HL-60/S4 treated with retinoic acid at 250 ng/mL for 4 days and 3 days (cell line): ENCODE results near the gene WASF2.
"Not testable (repeated sequence)": the region's sequence is repeated elsewhere in the genome, so short reads cannot be mapped to it uniquely, and the experiment has no call there.

Source experiments
- in situ Hi-C: fragments of 300-500 bp; cut with MboI; formaldehyde crosslinking; loops from 2 replicates; pipeline ENCODE4 v1.7.0; 2022; ENCODE audit warnings: low sequenced_read_pairs

WASF2 gene

DNA sequence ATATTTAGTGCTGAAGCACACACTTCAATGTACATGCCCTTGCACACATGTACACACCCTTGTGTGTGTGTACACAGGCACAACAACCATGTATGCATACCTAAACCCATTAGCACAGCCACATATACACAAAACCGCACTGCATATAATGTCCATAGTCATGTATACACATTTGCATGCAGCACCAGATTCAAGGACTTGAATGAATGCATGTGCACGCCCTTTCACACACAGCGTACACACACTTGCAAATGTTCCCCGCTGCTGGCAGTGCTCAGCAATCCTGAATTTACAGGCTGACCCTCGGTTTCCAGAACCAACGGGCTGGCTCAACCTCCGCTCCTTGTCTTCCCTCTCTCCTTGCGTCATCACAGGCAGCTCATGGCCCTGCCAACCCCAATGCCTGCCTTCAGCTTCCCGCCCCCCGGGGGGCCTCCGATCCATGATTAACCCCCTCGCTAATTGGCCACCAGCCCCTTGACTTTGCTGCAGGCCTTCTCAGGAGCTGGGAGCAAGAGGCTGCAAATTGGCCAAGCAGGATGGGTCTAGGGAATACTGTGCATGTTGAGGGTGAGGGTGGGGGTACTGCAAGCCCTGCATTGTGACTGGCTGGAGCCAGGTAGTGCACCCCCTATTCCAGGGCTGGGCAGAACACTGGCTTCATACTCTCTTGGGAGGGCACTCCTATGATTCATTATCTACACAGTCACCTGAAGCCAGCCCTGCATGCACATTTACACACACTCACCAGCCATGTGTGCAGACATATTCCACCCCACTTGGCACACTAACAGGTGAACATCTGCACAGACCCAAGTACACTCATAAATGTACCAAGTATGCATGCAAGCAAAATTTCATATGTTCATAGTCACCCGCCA is 89.6 kb downstream of the WASF2 start:
- in situ Hi-C loops, result no loop called here

DNA sequence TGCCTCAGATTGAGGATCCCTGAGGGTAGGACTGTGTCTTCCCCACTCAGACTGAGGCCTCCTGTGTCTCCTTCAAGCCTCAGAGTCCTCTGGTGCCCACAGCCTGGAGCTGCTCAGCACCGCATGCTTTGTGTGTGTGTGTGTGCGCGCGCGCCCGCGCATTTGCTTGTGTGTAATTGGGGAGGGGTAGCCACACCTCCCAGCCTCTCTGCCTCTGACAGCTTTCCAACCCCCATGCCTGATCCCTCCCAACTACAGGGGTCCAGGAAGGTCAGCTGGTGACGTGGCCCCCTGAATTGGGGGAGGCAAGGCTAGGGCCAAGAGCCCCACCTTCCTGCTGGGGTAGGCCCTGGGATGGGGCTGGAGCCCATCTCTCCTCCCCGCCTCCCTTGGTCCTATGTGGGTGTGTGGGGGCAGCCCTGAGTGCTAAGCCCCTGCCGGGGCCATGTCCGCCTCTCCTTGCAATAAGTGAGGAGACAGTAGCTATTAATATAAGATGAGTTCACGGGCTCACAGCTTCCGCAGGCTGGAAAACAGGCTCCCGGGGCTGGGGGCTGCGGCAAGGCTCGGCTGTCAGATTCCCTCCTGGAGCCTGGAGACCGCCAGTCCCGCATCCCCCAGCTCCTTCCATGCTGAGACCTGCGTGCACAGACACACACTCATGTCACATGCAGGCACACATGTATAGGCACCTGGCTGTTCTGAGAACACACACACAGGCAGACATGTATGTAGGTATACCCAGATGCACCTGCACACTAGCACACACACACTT is 90.5 kb downstream of the WASF2 start:
- in situ Hi-C loops, result loop anchor here (10.0 kb wide), 3 partner anchors 95 to 265 kb away; partner anchors contain the start of gene AHDC1

DNA sequence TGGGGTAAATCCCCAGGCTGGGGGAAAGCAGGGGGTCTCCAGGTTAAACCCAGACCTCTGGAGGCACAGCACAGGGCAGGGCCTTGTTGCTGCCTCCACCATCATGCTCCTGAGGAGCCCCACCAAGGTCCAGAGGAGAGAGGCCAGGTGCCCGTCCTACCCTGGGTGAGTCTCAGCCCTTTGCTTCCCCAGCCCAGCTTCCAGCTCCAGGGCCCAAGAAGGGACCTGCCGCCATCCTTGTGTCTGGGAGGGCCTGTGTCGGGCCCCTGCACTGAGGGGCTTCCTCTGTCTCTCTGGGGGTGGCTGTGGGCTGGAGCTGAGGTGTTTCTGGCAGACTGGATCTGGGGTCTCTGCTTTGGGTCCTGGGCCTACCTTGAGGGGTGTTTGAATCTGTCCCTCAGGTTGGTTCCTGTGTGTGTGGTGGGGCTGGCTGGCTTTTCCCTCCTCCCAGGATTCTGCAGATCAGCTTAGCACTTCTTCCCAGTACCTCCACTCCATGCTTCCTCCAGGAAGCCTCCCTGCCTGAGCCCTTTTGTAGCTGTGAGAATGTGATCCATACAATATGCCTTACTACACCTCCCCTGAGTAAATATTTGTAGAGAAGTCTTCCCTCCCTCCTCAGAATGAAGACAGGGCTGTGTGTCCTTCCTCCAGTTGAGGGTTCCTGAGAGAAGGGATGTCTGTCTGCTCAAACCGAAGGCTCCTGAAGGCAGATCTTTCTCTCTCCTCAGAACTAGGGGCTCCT is 91.4 kb downstream of the WASF2 start:
- in situ Hi-C loops, result loop anchor here (10.0 kb wide), 3 partner anchors 94 to 266 kb away; partner anchors contain the start of gene AHDC1

DNA sequence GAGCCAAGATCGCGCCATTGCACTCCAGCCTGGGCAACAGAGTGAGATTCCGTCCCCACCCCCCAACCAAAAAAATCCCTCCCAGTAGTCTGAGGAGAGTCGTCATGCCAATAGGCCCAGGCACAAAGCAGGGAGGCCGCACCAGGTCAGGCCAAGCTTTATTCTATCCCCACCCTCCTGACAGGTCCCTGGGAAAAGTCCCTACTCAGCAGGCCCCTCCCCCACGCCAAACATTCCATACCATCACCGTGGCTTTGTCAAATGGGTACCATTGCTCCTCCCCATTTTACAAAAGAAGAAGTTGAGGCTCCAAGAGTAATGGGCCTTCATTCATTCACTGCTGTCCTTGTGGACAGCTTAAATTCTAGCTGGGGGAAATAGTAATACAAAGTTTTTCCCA is 92.2 kb downstream of the WASF2 start:
- in situ Hi-C loops, result loop anchor here (10.0 kb wide), 3 partner anchors 93 to 267 kb away; partner anchors contain the start of gene AHDC1

DNA sequence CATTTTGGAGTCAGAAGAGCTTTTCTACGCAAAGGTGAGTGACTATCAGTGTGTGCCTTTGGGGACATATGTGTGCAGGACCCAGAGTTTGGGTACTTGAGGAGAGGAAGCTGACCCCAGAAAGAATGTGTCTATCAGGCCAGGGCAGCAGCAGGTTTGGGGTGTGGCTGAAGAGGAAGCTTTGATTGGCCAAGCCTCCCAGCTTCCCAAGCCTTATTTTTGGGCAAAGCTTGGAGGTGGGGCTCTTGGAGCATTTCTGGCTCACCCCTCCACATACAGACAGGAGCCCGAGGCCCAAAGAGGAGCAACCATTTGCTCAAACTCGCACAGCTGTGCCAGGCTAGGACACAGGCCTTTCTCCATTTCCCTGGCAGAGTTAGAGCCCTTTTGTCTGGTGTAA is 92.9 kb downstream of the WASF2 start:
- in situ Hi-C loops, result loop anchor here (10.0 kb wide), 3 partner anchors 92 to 268 kb away; partner anchors contain the start of gene AHDC1

DNA sequence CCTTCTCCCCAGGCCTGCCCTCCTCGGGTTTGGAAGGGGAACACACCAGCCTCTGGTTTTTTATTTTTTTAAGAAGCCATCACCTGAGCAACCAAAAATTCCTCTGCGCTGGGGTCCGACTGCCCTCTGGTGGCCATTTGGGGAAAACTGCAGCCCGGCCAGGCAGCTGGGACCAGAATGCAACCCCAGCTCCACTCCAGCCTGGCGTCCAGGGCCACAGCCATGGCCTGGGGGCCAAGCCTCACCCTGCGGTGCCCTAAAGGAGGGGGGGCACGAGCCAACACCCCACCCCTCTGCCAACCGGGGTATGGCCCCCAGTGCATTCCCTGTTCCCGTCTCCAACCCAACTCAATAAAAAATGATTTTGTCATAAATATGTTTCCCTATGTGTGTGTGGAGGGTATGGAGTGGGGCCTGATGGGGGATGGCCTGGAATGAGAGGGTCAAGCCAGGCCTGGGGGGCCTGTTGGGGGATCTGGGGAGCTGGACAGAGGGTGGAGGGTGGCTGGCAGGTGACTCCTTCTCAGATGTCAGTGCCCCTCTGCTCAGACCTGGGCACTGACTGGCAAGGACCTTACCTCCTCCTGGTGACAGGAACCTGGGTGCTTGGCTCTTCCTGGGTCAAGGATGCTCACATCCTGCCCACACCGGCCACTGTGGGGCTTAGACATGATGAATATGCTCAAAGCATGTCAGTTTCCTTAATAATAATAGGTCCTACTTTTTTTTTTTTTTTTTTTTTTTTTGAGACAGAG is 94.3 kb downstream of the WASF2 start:
- in situ Hi-C loops, result loop anchor here (10.0 kb wide), 3 partner anchors 91 to 269 kb away; partner anchors contain the start of gene AHDC1

DNA sequence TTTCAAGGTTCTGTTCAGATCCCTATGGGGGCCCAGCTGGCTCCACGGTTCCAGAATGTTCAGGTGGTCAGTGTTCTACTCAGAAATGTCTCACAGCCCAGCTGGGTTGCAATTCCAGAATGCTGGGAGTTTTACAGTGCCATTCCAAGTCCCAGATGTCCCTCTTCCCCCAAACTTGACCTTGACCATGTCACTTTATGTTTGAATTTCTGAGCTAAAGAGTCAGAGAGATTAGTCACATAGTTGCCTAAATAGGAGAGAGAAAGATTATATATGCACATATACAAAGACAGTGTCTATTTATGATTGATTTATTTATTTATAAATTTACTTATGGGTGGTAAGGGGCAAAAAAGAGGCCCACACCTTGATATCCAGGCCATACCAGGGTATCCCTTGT is 95.0 kb downstream of the WASF2 start:
- in situ Hi-C loops, result loop anchor here (10.0 kb wide), 3 partner anchors 90 to 270 kb away; partner anchors contain the start of gene AHDC1

DNA sequence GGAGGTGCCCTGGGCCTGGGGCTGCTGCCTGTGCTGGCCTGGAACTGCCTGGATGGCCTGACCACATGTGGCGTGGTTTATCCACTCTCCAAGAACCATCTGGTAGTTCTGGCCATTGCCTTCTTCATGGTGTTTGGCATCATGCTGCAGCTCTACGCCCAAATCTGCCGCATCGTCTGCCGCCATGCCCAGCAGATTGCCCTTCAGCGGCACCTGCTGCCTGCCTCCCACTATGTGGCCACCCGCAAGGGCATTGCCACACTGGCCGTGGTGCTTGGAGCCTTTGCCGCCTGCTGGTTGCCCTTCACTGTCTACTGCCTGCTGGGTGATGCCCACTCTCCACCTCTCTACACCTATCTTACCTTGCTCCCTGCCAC is 95.7 kb downstream of the WASF2 start:
- in situ Hi-C loops, result loop anchor here (10.0 kb wide), 3 partner anchors 89 to 271 kb away; partner anchors contain the start of gene AHDC1

DNA sequence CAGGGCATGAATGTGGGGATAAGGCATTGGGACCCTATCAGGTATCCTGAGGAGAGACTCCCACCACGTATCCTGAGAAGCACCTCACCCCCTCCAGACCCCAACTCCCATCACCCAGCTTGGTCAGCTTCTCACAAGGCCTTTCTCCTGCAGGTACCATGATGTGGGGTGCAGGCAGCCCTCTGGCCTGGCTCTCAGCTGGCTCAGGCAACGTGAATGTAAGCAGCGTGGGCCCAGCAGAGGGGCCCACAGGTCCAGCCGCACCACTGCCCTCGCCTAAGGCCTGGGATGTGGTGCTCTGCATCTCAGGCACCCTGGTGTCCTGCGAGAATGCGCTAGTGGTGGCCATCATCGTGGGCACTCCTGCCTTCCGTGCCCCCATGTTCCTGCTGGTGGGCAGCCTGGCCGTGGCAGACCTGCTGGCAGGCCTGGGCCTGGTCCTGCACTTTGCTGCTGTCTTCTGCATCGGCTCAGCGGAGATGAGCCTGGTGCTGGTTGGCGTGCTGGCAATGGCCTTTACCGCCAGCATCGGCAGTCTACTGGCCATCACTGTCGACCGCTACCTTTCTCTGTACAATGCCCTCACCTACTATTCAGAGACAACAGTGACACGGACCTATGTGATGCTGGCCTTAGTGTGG is 96.2 kb downstream of the WASF2 start:
- in situ Hi-C loops, result loop anchor here (10.0 kb wide), 3 partner anchors 89 to 271 kb away; partner anchors contain the start of gene AHDC1

DNA sequence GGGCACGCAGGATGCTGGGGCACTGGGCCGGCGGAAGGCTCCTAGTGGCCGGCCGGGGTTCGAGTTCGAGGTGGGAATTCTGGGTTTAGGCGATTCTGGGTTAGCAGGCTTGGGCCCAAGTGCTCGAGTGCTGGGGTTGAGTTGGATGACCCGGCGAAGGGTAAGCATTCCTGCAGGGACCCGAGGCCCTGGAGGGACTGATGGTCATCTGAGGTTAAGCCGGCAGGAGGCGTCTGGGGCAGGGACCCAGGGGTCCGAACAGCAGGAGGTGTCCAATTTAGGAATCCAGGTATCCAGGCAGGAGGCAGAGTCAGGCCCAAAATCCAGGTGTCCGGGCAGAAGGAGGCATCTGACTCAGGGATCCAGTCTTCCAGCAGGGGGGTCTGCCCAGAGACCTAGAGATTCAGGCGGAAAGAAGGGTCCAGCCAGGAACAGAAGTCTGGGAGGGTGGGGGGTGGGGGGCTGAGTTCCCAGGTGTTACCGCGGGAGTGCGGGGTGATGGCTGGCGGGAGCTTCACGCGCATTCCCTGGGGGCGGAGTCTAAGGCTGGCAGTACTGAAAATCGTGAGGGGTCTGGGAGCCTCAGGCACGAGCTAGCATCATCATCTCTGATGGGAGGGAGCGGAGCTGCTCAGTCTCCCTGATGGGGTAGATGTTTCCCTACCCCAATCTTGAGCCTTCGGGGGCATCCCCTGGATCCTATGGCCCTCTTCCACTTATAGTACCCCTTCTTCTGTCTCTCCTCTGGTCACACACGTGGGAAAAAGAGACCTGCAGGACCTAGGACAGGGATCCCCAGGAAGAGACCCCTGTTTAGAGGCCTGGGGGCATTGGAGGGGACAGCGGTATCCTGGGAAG is 97.0 kb downstream of the WASF2 start:
- in situ Hi-C loops, result loop anchor here (10.0 kb wide), 3 partner anchors 88 to 272 kb away; partner anchors contain the start of gene AHDC1

DNA sequence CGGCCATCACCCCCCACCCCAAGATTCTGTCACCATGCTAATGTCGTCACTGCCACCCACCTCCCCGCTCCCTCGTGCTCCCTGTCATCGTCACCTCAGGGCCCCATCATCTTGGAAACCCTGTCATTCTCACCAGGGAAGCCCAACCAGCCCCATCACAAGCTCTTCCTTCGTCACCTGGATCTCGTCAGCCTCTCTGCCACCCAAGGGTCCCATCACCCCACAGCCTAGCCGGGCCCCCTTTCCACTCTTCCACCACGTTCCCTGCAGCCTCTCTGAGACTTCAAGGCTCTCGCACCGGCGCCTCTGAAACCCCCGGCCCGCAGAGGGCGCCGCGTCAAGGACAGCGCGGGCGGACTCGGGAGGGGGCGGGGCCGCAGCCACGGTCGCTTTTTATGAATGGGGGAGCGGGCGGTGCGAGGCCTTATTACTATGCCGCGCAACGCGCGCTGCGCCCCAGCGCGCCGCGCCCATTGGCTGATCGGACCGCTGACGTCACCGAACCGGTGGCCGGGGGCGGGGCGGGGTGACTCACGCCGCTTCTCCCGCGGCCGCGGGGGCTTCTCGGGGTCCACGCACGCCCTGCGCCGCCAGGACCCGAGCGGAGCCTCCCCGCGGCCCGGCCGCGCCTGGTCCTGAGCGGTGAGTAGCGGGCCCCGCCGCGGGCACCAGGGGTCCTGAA is 97.7 kb downstream of the WASF2 start, which contains the start of gene GPR3:
GPR3 (plus strand) TSS at position 527 of the 682 bp plus-strand sequence. CDS start 1,177 bp downstream, outside the sequence.
- in situ Hi-C loops, result loop anchor here (10.0 kb wide), 3 partner anchors 87 to 273 kb away; partner anchors contain the start of gene AHDC1

DNA sequence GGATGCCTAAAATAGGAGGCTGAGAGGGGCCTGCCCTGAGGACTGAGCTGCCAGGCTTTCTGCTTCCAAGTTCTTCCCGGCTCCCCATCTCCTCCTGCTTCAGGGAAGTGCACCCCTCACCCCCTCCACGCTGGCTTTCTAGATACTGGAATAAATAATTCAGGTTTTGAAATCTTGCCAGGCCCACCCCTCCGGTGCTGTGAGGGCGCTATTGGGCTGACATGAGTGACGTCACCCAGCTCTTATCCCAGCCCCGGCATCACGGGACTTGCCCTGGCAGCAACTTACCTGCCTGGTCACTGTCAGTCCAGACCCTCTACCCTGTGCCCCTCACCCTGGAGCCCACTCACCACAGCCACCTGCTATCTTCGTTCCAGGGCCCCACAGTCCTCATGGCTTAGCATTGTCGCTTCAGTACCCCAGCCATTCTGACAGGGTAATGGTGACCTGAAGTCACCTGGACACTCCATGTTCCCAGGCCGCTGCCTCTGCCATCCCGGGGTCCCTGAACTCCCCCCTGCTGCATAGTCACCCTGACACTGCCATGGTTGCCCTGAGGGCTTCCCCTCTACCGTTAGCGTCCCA is 98.4 kb downstream of the WASF2 start:
- in situ Hi-C loops, result loop anchor here (10.0 kb wide), 3 partner anchors 87 to 273 kb away; partner anchors contain the start of gene AHDC1

DNA sequence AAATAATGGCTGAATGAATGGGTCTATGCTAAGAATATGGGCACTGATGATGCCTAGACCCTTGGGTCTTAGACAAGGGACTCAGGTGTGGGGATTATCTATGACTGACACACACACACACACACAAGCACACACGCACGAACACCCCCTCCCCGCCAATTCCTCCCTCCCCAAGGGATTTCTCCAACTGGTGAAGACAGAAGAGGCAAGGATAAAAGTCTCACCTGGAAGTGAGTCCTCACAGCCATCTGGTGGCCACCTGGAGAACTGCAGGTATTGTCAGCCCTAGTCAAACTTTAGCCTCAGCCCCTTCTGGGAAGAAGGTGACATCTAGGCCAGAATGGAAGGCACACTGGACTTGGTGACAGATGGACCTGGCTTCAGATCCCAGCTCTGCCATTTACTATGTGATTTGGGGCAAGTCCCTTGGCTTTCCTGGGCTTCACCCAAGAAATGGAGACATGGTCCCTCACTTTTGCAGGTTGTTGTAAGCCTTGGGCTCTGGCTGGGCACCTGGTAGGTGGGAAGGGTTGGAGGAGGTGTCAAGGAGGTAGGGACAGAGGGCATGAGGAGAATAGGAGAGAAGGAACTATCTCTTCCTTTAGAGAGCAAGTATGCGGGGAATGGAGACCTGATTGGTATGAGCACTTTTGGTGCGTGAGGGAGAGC is 101.5 kb downstream of the WASF2 start:
- in situ Hi-C loops, result no loop called here

DNA sequence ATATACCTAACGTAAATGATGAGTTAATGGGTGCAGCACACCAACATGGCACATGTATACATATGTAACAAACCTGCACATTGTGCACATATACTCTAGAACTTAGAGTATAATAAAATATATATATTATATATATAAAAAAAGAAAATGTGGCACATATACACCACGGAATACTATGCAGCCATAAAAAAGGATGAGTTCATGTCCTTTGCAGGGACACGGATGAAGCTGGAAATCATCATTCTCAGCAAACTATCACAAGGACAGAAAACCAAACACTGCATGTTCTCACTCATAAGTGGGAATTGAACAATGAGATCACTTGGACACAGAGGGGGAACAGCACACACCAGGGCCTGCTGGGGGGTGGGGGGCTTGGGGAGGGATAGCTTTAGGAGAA is 105.2 kb downstream of the WASF2 start:
- in situ Hi-C loops, result not testable (repeated sequence)

DNA sequence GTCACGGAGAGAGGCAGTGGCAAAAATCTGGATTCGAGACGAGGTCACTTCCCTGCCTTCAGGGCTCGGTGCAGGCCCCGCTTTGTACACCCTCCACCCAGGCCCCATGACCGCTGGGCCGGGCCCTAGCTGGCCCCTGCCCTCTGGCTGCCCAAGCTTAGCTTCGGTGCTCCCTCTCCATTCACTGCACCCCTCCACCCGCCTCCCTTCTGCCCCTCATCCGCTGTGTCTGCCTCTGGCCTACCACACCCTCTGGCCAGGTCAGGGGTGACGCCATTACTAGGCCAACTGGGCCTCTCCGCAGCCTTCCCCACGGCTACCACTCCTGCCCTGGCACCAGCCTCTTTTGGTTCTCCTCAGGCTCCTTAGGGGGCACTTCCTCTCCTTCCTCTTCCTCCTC is 106.3 kb downstream of the WASF2 start:
- in situ Hi-C loops, result no loop called here

DNA sequence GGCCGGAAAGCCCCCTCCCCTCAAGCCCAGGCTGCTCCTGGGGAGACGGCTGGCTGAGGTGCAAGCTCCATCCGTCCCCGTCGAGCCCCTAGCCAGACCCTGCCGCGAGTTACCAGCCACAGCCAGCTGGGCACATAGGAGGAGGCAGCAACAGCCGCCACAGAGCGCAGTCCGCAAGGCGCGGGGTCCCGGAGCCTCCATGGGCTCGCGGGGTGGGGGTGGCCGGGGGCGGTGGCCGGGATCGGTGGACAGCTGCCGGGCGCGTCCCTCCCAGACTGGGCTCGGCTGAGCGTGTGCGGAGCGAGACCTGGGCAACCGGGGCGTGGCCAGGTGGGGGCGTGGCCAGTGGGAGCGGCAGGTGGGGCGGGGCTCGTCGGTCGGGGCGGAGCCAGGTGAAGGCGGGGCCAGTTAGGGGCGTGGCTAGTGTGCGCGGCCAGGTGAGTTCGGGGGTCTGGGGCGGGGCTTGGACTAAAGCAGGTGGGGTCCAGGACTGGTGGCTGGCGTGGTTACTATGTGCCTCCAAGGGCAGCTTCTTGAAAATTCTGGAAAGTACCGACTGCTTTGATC is 106.8 kb downstream of the WASF2 start, which contains the start of gene CD164L2:
CD164L2 (minus strand) TSS at position 295 of the 567 bp plus-strand sequence; CDS start at position 201, 94 bp downstream.
- in situ Hi-C loops, result no loop called here
